Neutrophil (primary cell): ENCODE results near the gene SLC17A9.
"Not testable (repeated sequence)": the region's sequence is repeated elsewhere in the genome, so short reads cannot be mapped to it uniquely, and the experiment has no call there.

Experiments used
- H3K27ac ChIP-seq: fragments of 200-600 bp; sonication (generic); 2 replicates; pipeline ENCODE4 v1.5.1; 2016; ENCODE audit warnings: mild to moderate bottlenecking, moderate library complexity
- H3K27me3 ChIP-seq: fragments of 200-600 bp; sonication (generic); 2 replicates; pipeline ENCODE4 v1.6.0; 2016; ENCODE audit warnings: mild to moderate bottlenecking
- H3K36me3 ChIP-seq: fragments of 200-600 bp; sonication (generic); 2 replicates; pipeline ENCODE4 v1.5.1; 2017
- H3K4me1 ChIP-seq, 2 experiments: fragments of 200-600 bp in 1 of 2; sonication (generic) in 1 of 2; 1 replicate in 1 of 2; 2 replicates in 1 of 2; pipeline versions ENCODE4 v1.5.1 to v1.6.1; 2013 to 2016; ENCODE audit warnings: low read depth in 1 of 2, low read length in 1 of 2, mild to moderate bottlenecking in 1 of 2, moderate library complexity in 1 of 2; ENCODE audit not compliant: control insufficient read depth in 1 of 2, insufficient read depth in 1 of 2
- H3K4me3 ChIP-seq, 2 experiments: fragments of 200-600 bp in 1 of 2; sonication (generic) in 1 of 2; 1 replicate in 1 of 2; 2 replicates in 1 of 2; pipeline ENCODE4 v1.5.1; 2013 to 2016; ENCODE audit warnings: low read depth in 1 of 2, low read length in 1 of 2, mild to moderate bottlenecking in 1 of 2, moderate library complexity in 1 of 2
- H3K9me3 ChIP-seq: fragments of 200-600 bp; sonication (generic); 2 replicates; pipeline ENCODE4 v1.5.1; 2016
- CTCF ChIP-seq: fragments of 200-600 bp; sonication (generic); IDR thresholded peaks from 2 replicates; pipeline ENCODE4 v1.5.1; 2016; ENCODE audit warnings: antibody characterized with exemption

Gene SLC17A9

GRCh38 chr20:62959101-62959971 lies 6.8 kb downstream of the SLC17A9 start:
- no peaks in the 10 kb centered on the region for H3K27me3 ChIP-seq
- H3K4me3 ChIP-seq, result no peak overlapping the region
- peaks cover 16% of the 10 kb centered on the region for H3K36me3 ChIP-seq
- peaks cover 4 to 7% of the 10 kb centered on the region in 2 experiments for H3K4me1 ChIP-seq
- H3K9me3 ChIP-seq, result no peaks in the 10 kb centered on the region
- TF ChIP-seq CTCF, result no peak
- no peak overlapping the region for H3K27ac ChIP-seq

- peaks cover 0 to 3% of the 10 kb centered on the region in 2 experiments for H3K4me1 ChIP-seq
- TF ChIP-seq CTCF, result no peak
- H3K4me3 ChIP-seq, result no peak overlapping the region
- H3K9me3 ChIP-seq, result no peaks in the 10 kb centered on the region
- H3K36me3 ChIP-seq, result peaks cover 17% of the 10 kb centered on the region
- H3K27me3 ChIP-seq, result no peaks in the 10 kb centered on the region
- no peak overlapping the region for H3K27ac ChIP-seq
Observed at GRCh38 chr20:62959998-62960436, 7.5 kb downstream of the SLC17A9 start.

GRCh38 chr20:62960446-62961309 lies 8.2 kb downstream of the SLC17A9 start:
- H3K27me3 ChIP-seq, H3K27ac ChIP-seq, H3K4me3 ChIP-seq, H3K4me1 ChIP-seq, H3K9me3 ChIP-seq: not testable (repeated sequence)
- peaks cover 17% of the 10 kb centered on the region for H3K36me3 ChIP-seq

GRCh38 chr20:62961310-62961783 lies 8.8 kb downstream of the SLC17A9 start:
- no peak for TF ChIP-seq CTCF
- H3K9me3 ChIP-seq, result no peaks in the 10 kb centered on the region
- H3K36me3 ChIP-seq, result peaks cover 17% of the 10 kb centered on the region
- H3K4me1 ChIP-seq, result peaks cover 0 to 3% of the 10 kb centered on the region in 2 experiments
- H3K4me3 ChIP-seq, result no peak overlapping the region
- H3K27ac ChIP-seq, result no peak overlapping the region
- no peaks in the 10 kb centered on the region for H3K27me3 ChIP-seq

GRCh38 chr20:62961799-62962198 lies 9.3 kb downstream of the SLC17A9 start:
- Histone ChIP-seq H3K36me3 (peaks cover 17% of the 10 kb centered on the region), H3K27ac (no peak overlapping the region), H3K9me3 (no peaks in the 10 kb centered on the region), H3K4me3 (no peak overlapping the region), H3K27me3 (no peaks in the 10 kb centered on the region), H3K4me1 (peaks cover 0 to 3% of the 10 kb centered on the region in 2 experiments)
- no peak for TF ChIP-seq CTCF
